ENCODE data around the gene PTGER1. TPM values are rescaled to one million over a fixed set of nuclear protein-coding genes. Genes with fewer than 3 reads are reported as not detected.
"Not testable (repeated sequence)": the region's sequence is repeated elsewhere in the genome, so short reads cannot be mapped to it uniquely, and the experiment has no call there.

PTGER1 gene
- total and polyA plus RNA-seq, 2 of the 8 experiments (the other 6 are each of a cell fraction or from before 2014, with no cell fraction given) = 0.20 to 0.41 TPM

DNA sequence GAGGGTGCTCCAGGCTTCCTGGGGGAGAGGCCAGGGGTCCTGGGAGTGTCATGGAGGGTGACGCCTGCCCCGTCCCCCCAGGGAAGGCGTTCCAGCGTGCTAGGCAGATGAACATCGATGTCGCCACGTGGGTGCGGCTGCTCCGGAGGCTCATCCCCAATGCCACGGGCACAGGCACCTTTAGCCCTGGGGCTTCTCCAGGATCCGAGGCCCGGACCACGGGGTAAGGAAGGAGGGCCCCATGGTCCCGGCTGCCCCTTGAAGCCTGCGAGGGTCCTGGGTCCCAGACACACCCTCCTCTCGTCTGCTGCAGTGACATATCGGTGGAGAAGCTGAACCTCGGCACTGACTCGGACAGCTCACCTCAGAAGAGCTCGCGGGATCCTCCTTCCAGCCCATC is 11.4 kb downstream of the PTGER1 start (continued):
- TF ChIP-seq TBP (IDR thresholded peaks at IDR 0.05; ENCODE audit: low read depth, low read length) (no peak), CBX8 (IDR thresholded peaks at IDR 0.05; ENCODE audit: borderline replicate concordance, low read depth, low read length) (no peak)

DNA sequence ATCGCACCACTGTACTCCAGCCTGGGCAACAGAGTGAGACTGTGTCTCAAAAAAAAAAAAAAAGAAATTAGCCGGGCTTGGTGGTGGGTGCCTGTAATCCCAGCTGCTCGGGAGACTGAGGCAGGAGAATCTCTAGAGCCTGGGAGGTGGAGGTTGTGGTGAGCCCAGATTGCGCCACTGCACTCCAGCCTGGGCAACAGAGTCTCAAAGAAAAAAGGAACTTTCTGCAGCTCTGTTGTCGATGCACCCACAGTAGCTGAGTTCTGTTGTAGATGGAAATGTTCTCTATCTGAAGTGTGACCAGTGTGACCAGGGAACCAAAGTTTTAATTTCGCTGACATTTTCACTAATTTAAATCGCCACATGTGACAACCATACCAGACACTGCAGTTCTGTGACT is 12.8 kb downstream of the PTGER1 start:
- H4K91ac ChIP-seq (replicated peaks; ENCODE audit: insufficient read length, low read length); H4K20me1 ChIP-seq (replicated peaks in 1 of 2; ENCODE audit: control insufficient read depth in 1 of 2, insufficient read depth in 2 of 2, low read length in 2 of 2); H3K79me2 ChIP-seq (ENCODE audit: control insufficient read depth in 1 of 2, insufficient read depth in 2 of 2, low read length in 2 of 2); H3K4me2 ChIP-seq (ENCODE audit: insufficient read depth in 1 of 2, low read depth in 2 of 2, low read length in 2 of 2); H2BK12ac ChIP-seq (ENCODE audit: low read depth, low read length); H2AK5ac ChIP-seq (ENCODE audit: low read depth, low read length); H3K27me3 ChIP-seq (replicated peaks in 1 of 4; ENCODE audit: control insufficient read depth in 3 of 4, extremely low read depth in 1 of 4, insufficient read depth in 3 of 4, low read length in 3 of 4); DNase-seq (ENCODE audit: low read depth in 1 of 2, low spot score in 2 of 2); H3K14ac ChIP-seq (ENCODE audit: insufficient read length); H2BK20ac ChIP-seq (ENCODE audit: low read length); FAIRE-seq; H3K23ac ChIP-seq (ENCODE audit: insufficient read length); H2BK5ac ChIP-seq (ENCODE audit: low read depth, low read length); H3K4ac ChIP-seq (replicated peaks; ENCODE audit: insufficient read length, low read depth, low read length); H3K79me1 ChIP-seq (ENCODE audit: low read depth, low read length); H2BK15ac ChIP-seq (ENCODE audit: low read length); H3K4me1 ChIP-seq (replicated peaks in 1 of 4; ENCODE audit: control insufficient read depth in 3 of 4, insufficient read depth in 4 of 4, low read length in 3 of 4); H3K9ac ChIP-seq (replicated peaks in 1 of 4; ENCODE audit: extremely low read depth in 1 of 4, low read depth in 3 of 4, low read length in 3 of 4); H2BK120ac ChIP-seq (replicated peaks; ENCODE audit: low read depth, low read length); H3K9me3 ChIP-seq (ENCODE audit: insufficient read depth in 2 of 2, low read depth in 1 of 2, low read length in 1 of 2); H4K5ac ChIP-seq (ENCODE audit: insufficient read length, low read depth, low read length); H3K18ac ChIP-seq (ENCODE audit: extremely low read depth, low read length); H3K4me3 ChIP-seq (ENCODE audit: extremely low read depth in 1 of 4, insufficient read depth in 2 of 4, low read depth in 3 of 4, low read length in 4 of 4); H3K23me2 ChIP-seq (ENCODE audit: low read depth, low read length); H3K27ac ChIP-seq (ENCODE audit: low read depth, low read length); H2AFZ ChIP-seq (ENCODE audit: low read length); H3K56ac ChIP-seq (replicated peaks; ENCODE audit: insufficient read length, low read depth, low read length); H4K8ac ChIP-seq (ENCODE audit: extremely low read depth, insufficient read depth, low read length): not testable (repeated sequence)
- peaks cover 7 to 32% (median 11%) of the 10 kb centered on the region in 4 experiments; a peak in 6 of 8 replicates for H3K36me3 ChIP-seq (ENCODE audit: control insufficient read depth in 2 of 4, insufficient read depth in 4 of 4, low read length in 3 of 4)
- ChIA-PET POLR2A (ENCODE audit: partially characterized antibody) (interaction anchor here (0.9 to 1.4 kb wide), 2 partner anchors 15 to 47 kb away, joined by 3 read pairs; no protein-coding TSS in a partner anchor), CTCF (ENCODE audit: partially characterized antibody) (interaction anchor here (0.9 kb wide), 1 partner anchor 16 kb away, joined by 3 read pairs; no protein-coding TSS in a partner anchor)
- 99% methylated on average over 7 of the region's 7 CpGs; no CpG with 5 or more reads in 1 of the 2 experiments for WGBS, 2 experiments (ENCODE audit: extremely low coverage in 1 of 2, insufficient coverage in 1 of 2, insufficient read length in 1 of 2, insufficient replicate concordance in 2 of 2, low coverage in 1 of 2, low lambda C conversion rate in 2 of 2, missing lambda C conversion rate in 1 of 2)
